Astrocyte (in vitro differentiated cells and primary cell): ENCODE results near the gene KRT75.

ENCODE experiments used
- EZH2 ChIP-seq: IDR thresholded peaks from 2 replicates; pipeline ENCODE4 v1.6.1; 2012; ENCODE audit warnings: mild to moderate bottlenecking, low read length, inconsistent platforms; ENCODE audit not compliant: insufficient read depth
- TF ChIP-seq, protein P1 (sequence below): IDR thresholded peaks from 2 replicates; pipeline ENCODE4 v1.5.1; 2011; ENCODE audit warnings: low read depth, mild to moderate bottlenecking, inconsistent platforms, low read length, moderate library complexity; ENCODE audit not compliant: insufficient read depth

- TF ChIP-seq, protein P1, sequence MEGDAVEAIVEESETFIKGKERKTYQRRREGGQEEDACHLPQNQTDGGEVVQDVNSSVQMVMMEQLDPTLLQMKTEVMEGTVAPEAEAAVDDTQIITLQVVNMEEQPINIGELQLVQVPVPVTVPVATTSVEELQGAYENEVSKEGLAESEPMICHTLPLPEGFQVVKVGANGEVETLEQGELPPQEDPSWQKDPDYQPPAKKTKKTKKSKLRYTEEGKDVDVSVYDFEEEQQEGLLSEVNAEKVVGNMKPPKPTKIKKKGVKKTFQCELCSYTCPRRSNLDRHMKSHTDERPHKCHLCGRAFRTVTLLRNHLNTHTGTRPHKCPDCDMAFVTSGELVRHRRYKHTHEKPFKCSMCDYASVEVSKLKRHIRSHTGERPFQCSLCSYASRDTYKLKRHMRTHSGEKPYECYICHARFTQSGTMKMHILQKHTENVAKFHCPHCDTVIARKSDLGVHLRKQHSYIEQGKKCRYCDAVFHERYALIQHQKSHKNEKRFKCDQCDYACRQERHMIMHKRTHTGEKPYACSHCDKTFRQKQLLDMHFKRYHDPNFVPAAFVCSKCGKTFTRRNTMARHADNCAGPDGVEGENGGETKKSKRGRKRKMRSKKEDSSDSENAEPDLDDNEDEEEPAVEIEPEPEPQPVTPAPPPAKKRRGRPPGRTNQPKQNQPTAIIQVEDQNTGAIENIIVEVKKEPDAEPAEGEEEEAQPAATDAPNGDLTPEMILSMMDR = no peak
- TF ChIP-seq EZH2 = no peak
Measured at GRCh38 chr12:52395761-52396434, 38.3 kb downstream of the KRT75 start.
